Retinal pigment epithelial cell (primary cell): ENCODE data around the gene IL36RN.

ENCODE experiments used
- DNase-seq: peaks from one replicate; pipeline ENCODE4 v3.0.0-alpha.2; 2010; ENCODE audit warnings: low read depth
- H3K4me3 ChIP-seq: 2 replicates; pipeline ENCODE4 v1.5.1; 2011; ENCODE audit warnings: mild to moderate bottlenecking, low read length, control low read depth, moderate library complexity
- CTCF ChIP-seq: conservative IDR thresholded peaks from 2 replicates; pipeline ENCODE4 v1.5.1; 2011; ENCODE audit warnings: low read depth, low read length, control low read depth, inconsistent platforms

IL36RN gene

GRCh38 chr2:113014067-113014466, 44.9 kb upstream of the IL36RN start:
- no peak for DNase-seq
- TF ChIP-seq CTCF, result no peak
- H3K4me3 ChIP-seq, result no peak overlapping the region

GRCh38 chr2:113015042-113015441, 44.0 kb upstream of the IL36RN start:
- H3K4me3 ChIP-seq, result no peak overlapping the region
- no peak for DNase-seq
- no peak for TF ChIP-seq CTCF

GRCh38 chr2:113015655-113016054, 43.3 kb upstream of the IL36RN start:
- H3K4me3 ChIP-seq, result no peak overlapping the region
- DNase-seq, result no peak
- no peak for TF ChIP-seq CTCF

GRCh38 chr2:113018509-113018908, 40.5 kb upstream of the IL36RN start:
- no peak for TF ChIP-seq CTCF
- DNase-seq, result no peak
- H3K4me3 ChIP-seq, result no peak overlapping the region

GRCh38 chr2:113021312-113021711, 37.7 kb upstream of the IL36RN start:
- DNase-seq, result no peak
- TF ChIP-seq CTCF, result no peak
- H3K4me3 ChIP-seq, result no peak overlapping the region

GRCh38 chr2:113024764-113025163, 34.2 kb upstream of the IL36RN start:
- DNase-seq, result no peak
- no peak overlapping the region for H3K4me3 ChIP-seq
- TF ChIP-seq CTCF, result no peak

- no peak overlapping the region for H3K4me3 ChIP-seq
- TF ChIP-seq CTCF, result no peak
- DNase-seq, result no peak
Observed at GRCh38 chr2:113025737-113026136, 33.3 kb upstream of the IL36RN start.
